K562 (cell line): ENCODE results near the gene ARHGAP29. TPM values are rescaled to one million over a fixed set of nuclear protein-coding genes. Genes with fewer than 3 reads are reported as not detected.

Source experiments
- ATAC-seq: fragments of 200-7000 bp; cut with Tn5 transposase; 3 replicates; pipeline ENCODE4 v1.9.1; 2020; ENCODE audit warnings: moderate library complexity
- BruUV-seq: library from RNA; stranded (reverse); fragments of 400-500 nt; replicated peaks from 2 replicates; lab custom pipeline; 2021; lab: Mats Ljungman, UMichigan
- CTCF ChIA-PET: fragments of 300-600 bp; formaldehyde crosslinking; extraction: SDS; loops from one replicate; lab custom pipeline; 2021; ENCODE audit warnings: low intra/inter-chr PET ratio; lab: Yijun Ruan, JAX
- POLR2A ChIA-PET: fragments of 300-600, 350-650 bp; sonication (Branson Sonifier 250); formaldehyde crosslinking; extraction: SDS; loops from one replicate; lab custom pipeline; 2021; ENCODE audit warnings: antibody characterized with exemption, inconsistent platforms; lab: Yijun Ruan, JAX
- DNase-seq, 4 experiments: peaks; one replicate each; pipeline versions ENCODE4 v3.0.0 to v3.0.0-alpha.2; 2011 to 2018; ENCODE audit warnings: low spot score in 3 of 4, mixed read lengths in 3 of 4; ENCODE audit errors: extremely low read depth in 1 of 4
- FAIRE-seq: peaks from 2 replicates; lab custom pipeline; 2011; peaks lifted over from hg19 to GRCh38; lab: Jason Lieb, UNC
- H2AFZ ChIP-seq: 2 replicates; pipeline ENCODE4 v1.6.0; 2011; ENCODE audit warnings: low read depth, low read length, control low read depth, inconsistent platforms
- H3K27ac ChIP-seq: fragments of 200-600 bp; 3 replicates; pipeline ENCODE4 v1.8.0; 2011; ENCODE audit warnings: low read depth, mild to moderate bottlenecking, control low read depth, inconsistent platforms, low read length, moderate library complexity, mixed read lengths; ENCODE audit errors: extremely low read depth
- H3K27me3 ChIP-seq, 2 experiments: fragments of 300-600 bp in 1 of 2; 2 replicates in 1 of 2; 3 replicates in 1 of 2; pipeline versions ENCODE4 v1.6.0 to v1.8.0; 2011; ENCODE audit warnings: inconsistent platforms in 2 of 2, low read length in 2 of 2, mild to moderate bottlenecking in 1 of 2, mixed read lengths in 1 of 2, moderate library complexity in 1 of 2; ENCODE audit not compliant: control insufficient read depth in 2 of 2, insufficient read depth in 2 of 2
- H3K36me3 ChIP-seq: fragments of 300-600 bp; 3 replicates; pipeline ENCODE4 v1.8.0; 2011; ENCODE audit warnings: mild to moderate bottlenecking, low read length, inconsistent platforms; ENCODE audit not compliant: control insufficient read depth, insufficient read depth
- H3K4me1 ChIP-seq, 2 experiments: fragments of 200-600 bp in 1 of 2; replicated peaks in 1 of 2; 2 replicates in 1 of 2; 3 replicates in 1 of 2; pipeline versions ENCODE4 v1.5.1 to v1.8.0; 2011; ENCODE audit warnings: inconsistent platforms in 2 of 2, low read length in 2 of 2, mild to moderate bottlenecking in 1 of 2, mixed read lengths in 1 of 2, moderate library complexity in 1 of 2; ENCODE audit not compliant: control insufficient read depth in 2 of 2, insufficient read depth in 2 of 2
- H3K4me2 ChIP-seq: 2 replicates; pipeline ENCODE4 v1.6.1; 2011; ENCODE audit warnings: low read length, control low read depth, inconsistent platforms, mixed read lengths; ENCODE audit not compliant: insufficient read depth
- H3K4me3 ChIP-seq: fragments of 200-600 bp; sonication (generic), shearing (Covaris generic); 2 replicates; pipeline ENCODE4 v1.5.1; 2016; ENCODE audit warnings: control low read depth, inconsistent platforms
- H3K79me2 ChIP-seq: fragments of 200-600 bp; 3 replicates; pipeline ENCODE4 v1.8.0; 2011; ENCODE audit warnings: low read length, inconsistent platforms; ENCODE audit not compliant: control insufficient read depth, insufficient read depth
- H3K9ac ChIP-seq, 2 experiments: 2 replicates each; pipeline versions ENCODE4 v1.6.0 to v1.6.1; 2011; ENCODE audit warnings: low read depth in 2 of 2, low read length in 2 of 2, control low read depth in 1 of 2, inconsistent platforms in 1 of 2, mild to moderate bottlenecking in 1 of 2, mixed read lengths in 1 of 2; ENCODE audit not compliant: insufficient read depth in 1 of 2
- H3K9me1 ChIP-seq: one replicate; pipeline ENCODE4 v1.6.0; 2011; ENCODE audit warnings: inconsistent platforms, mild to moderate bottlenecking, low read length, moderate library complexity; ENCODE audit not compliant: control insufficient read depth, insufficient read depth
- H3K9me3 ChIP-seq: replicated peaks from 2 replicates; pipeline ENCODE4 v1.5.1; 2011; ENCODE audit warnings: low read depth, low read length, inconsistent platforms; ENCODE audit not compliant: control insufficient read depth, insufficient read depth
- H4K20me1 ChIP-seq: replicated peaks from 2 replicates; pipeline ENCODE4 v1.6.1; 2011; ENCODE audit warnings: low read length, inconsistent platforms, mixed read lengths; ENCODE audit not compliant: control insufficient read depth, insufficient read depth
- ARID2 ChIP-seq: fragments of 450-650 bp; IDR thresholded peaks from 2 replicates; pipeline ENCODE4 v1.6.1; 2017; ENCODE audit warnings: antibody characterized with exemption, mild to moderate bottlenecking
- CHD7 ChIP-seq: fragments of 200-600 bp; sonication (generic); IDR thresholded peaks from one replicate; pipeline ENCODE4 v1.6.1; 2012; ENCODE audit warnings: mild to moderate bottlenecking, low read depth, low read length, inconsistent platforms
- NBN ChIP-seq: fragments of 450-650 bp; IDR thresholded peaks from 2 replicates; pipeline ENCODE4 v1.6.1; 2016; ENCODE audit warnings: low read depth, mild to moderate bottlenecking
- NFIC ChIP-seq: fragments of 450-650 bp; IDR thresholded peaks from 2 replicates; pipeline ENCODE4 v1.6.1; 2017; ENCODE audit warnings: mild to moderate bottlenecking, inconsistent platforms
- TBL1XR1 ChIP-seq, 2 experiments: IDR thresholded peaks; 2 replicates each; pipeline ENCODE4 v1.6.1; 2012; ENCODE audit warnings: improper control_type of control experiment in 2 of 2, low read length in 2 of 2, mild to moderate bottlenecking in 1 of 2
- ZNF282 ChIP-seq: sonication (generic); formaldehyde crosslinking; IDR thresholded peaks from 2 replicates; pipeline ENCODE4 v1.8.1; 2023; ENCODE audit warnings: missing genetic modification reagents
- ZNF395 ChIP-seq: fragments of 200-800 bp; sonication (Bioruptor generic); IDR thresholded peaks from 2 replicates; pipeline ENCODE4 v1.6.1; 2017; ENCODE audit warnings: missing genetic modification characterization, missing compliant biosample characterization
- ZNF655 ChIP-seq: fragments of 250-450 bp; sonication (Bioruptor Pico); IDR thresholded peaks from 2 replicates; pipeline ENCODE4 v1.5.0; 2021
- ZNF785 ChIP-seq: fragments of 250-450 bp; sonication (Bioruptor Pico); IDR thresholded peaks from 2 replicates; pipeline ENCODE4 v1.4.0; 2020; ENCODE audit warnings: mild to moderate bottlenecking
- ZNF79 ChIP-seq: fragments of 250-450 bp; sonication (Bioruptor Pico); IDR thresholded peaks from 2 replicates; pipeline ENCODE4 v1.4.0; 2020; ENCODE audit warnings: low read depth, mild to moderate bottlenecking, moderate library complexity
- WGBS: fragments of 100-300 bp; shearing (Covaris generic); methylation state at CpG from one replicate; pipeline ENCODE4 v1.1.6; 2016; ENCODE audit warnings: low coverage, mixed read lengths; ENCODE audit not compliant: insufficient coverage; ENCODE audit errors: missing lambda C conversion rate; 5-methylcytosine and 5-hydroxymethylcytosine counted together
- in situ Hi-C: fragments of 300-500 bp; cut with MboI; formaldehyde crosslinking; loops from 4 replicates; pipeline ENCODE4 v1.15.0; 2018; ENCODE audit warnings: inconsistent platforms, mixed read lengths
- intact Hi-C: fragments of 100-400 bp; cut with micrococcal nuclease; formaldehyde crosslinking; loops from 2 replicates; pipeline ENCODE4 v1.14.2; 2022
- polyA plus RNA-seq, 8 experiments: library from polyadenylated mRNA; depleted of rRNA in 4 of 8; stranded (reverse) in 5 of 8; unstranded in 3 of 8; fragments of >200 nt; fragmentation: Nextera tagmentation in 2 of 8; fragmentation: Illumina TruSeq in 1 of 8; extraction: Ambion mirVana in 2 of 8; extraction: Trizol in 1 of 8; gene quantifications; 2 replicates each; pipeline versions ENCODE4 v1.2.1 to v1.2.3, GENCODE V29; 2011 to 2014; ENCODE audit warnings: inconsistent platforms in 1 of 8, missing spikeins in 1 of 8
- total RNA-seq, 7 experiments: library from RNA; depleted of rRNA in 6 of 7; stranded (reverse); fragments of >200 nt in 6 of 7; fragmentation: Illumina TruSeq in 2 of 7; extraction: Trizol in 2 of 7; gene quantifications; 2 replicates each; pipeline versions ENCODE4 v1.2.1 to v1.2.3, GENCODE V29; 2011 to 2021; ENCODE audit warnings: low replicate concordance in 1 of 7

Gene ARHGAP29
- total and polyA plus RNA-seq, 9 of the 15 experiments (the other 6 are each of a cell fraction or from before 2014, with no cell fraction given): under 0.01 to 0.13 (median 0.02) TPM; not detected in 5

- no TSS peak for BruUV-seq
- intact Hi-C loops (no loop called here), in situ Hi-C loops (no loop called here)
- FAIRE-seq: no peak
- Histone ChIP-seq H3K9me3 (no peaks in the 10 kb centered on the region), H3K9ac (no peak overlapping the region), H3K27me3 (no peaks in the 10 kb centered on the region), H3K9me1 (no peaks in the 10 kb centered on the region), H4K20me1 (no peaks in the 10 kb centered on the region), H2AFZ (no peak overlapping the region), H3K27ac (no peak overlapping the region), H3K36me3 (no peaks in the 10 kb centered on the region), H3K4me2 (no peak overlapping the region), H3K79me2 (no peaks in the 10 kb centered on the region), H3K4me3 (no peak overlapping the region), H3K4me1 (no peaks in the 10 kb centered on the region)
- POLR2A ChIA-PET: no interaction called here
- 0% methylated on average over 1 of the region's 1 CpG for WGBS
- no peak for ATAC-seq
- CTCF ChIA-PET: no interaction called here
- DNase-seq: no peak
- TF ChIP-seq ZNF655 (no peak), TBL1XR1 (IDR thresholded peaks at IDR 0.05; ENCODE audit: low read length in 2 of 2) (no peak), ARID2 (no peak), NFIC (no peak), NBN (no peak), ZNF395 (CRISPR knock-in tag) (no peak), ZNF282 (CRISPR knock-in tag) (no peak), ZNF79 (no peak), ZNF785 (CRISPR knock-in tag) (no peak), CHD7 (no peak)
These were observed 46.2 kb downstream of the ARHGAP29 start for GRCh38 chr1:94191216-94191615.
